Karpas-422 (cell line): Measurements from ENCODE around the gene HIGD1B. TPM values are rescaled to one million over a fixed set of nuclear protein-coding genes. Genes with fewer than 3 reads are reported as not detected.
"Not testable (repeated sequence)": the region's sequence is repeated elsewhere in the genome, so short reads cannot be mapped to it uniquely, and the experiment has no call there.

ENCODE experiments used
- DNase-seq: peaks from one replicate; pipeline ENCODE4 v3.0.0-alpha.2; 2015
- H2AFZ ChIP-seq: fragments of 200-600 bp; sonication (generic); 2 replicates; pipeline ENCODE4 v1.6.1; 2014; ENCODE audit warnings: antibody characterized with exemption, low read length, mixed read lengths
- H3K27ac ChIP-seq: fragments of 200-600 bp; sonication (generic); 2 replicates; pipeline ENCODE4 v1.5.1; 2014; ENCODE audit warnings: mild to moderate bottlenecking, low read length, moderate library complexity
- H3K27me3 ChIP-seq: fragments of 200-600 bp; sonication (generic); 2 replicates; pipeline ENCODE4 v1.6.1; 2014; ENCODE audit warnings: low read length, mixed read lengths
- H3K36me3 ChIP-seq: fragments of 200-600 bp; sonication (generic); 2 replicates; pipeline ENCODE4 v1.6.1; 2014; ENCODE audit warnings: low read length, mixed read lengths; ENCODE audit not compliant: insufficient read depth
- H3K4me1 ChIP-seq: fragments of 200-600 bp; sonication (generic); 2 replicates; pipeline ENCODE4 v1.6.1; 2014; ENCODE audit warnings: mild to moderate bottlenecking, low read length, mixed read lengths
- H3K4me2 ChIP-seq: fragments of 200-600 bp; sonication (generic); 2 replicates; pipeline ENCODE4 v1.6.1; 2014; ENCODE audit warnings: low read length, low read depth, mild to moderate bottlenecking; ENCODE audit not compliant: poor library complexity, severe bottlenecking
- H3K4me3 ChIP-seq: fragments of 200-600 bp; sonication (generic); 2 replicates; pipeline ENCODE4 v1.5.1; 2014; ENCODE audit warnings: mild to moderate bottlenecking, antibody characterized with exemption, low read length, mixed read lengths
- H3K79me2 ChIP-seq: fragments of 200-600 bp; sonication (generic); 2 replicates; pipeline ENCODE4 v1.6.1; 2014; ENCODE audit warnings: mild to moderate bottlenecking, low read length, mixed read lengths
- H3K9ac ChIP-seq: fragments of 200-600 bp; sonication (generic); 2 replicates; pipeline ENCODE4 v1.6.0; 2014; ENCODE audit warnings: low read length
- H3K9me2 ChIP-seq: fragments of 200-600 bp; sonication (generic), shearing (Covaris generic); replicated peaks from 2 replicates; pipeline ENCODE4 v1.6.0; 2014; ENCODE audit warnings: mild to moderate bottlenecking, low read length, moderate library complexity; ENCODE audit not compliant: insufficient read depth
- H3K9me3 ChIP-seq: fragments of 300-700, 200-600 bp; sonication (generic); 2 replicates; pipeline ENCODE4 v1.6.1; 2014; ENCODE audit warnings: low read length, mixed read lengths
- H4K20me1 ChIP-seq: fragments of 200-600 bp; sonication (generic); 2 replicates; pipeline ENCODE4 v1.6.1; 2014; ENCODE audit warnings: mild to moderate bottlenecking, antibody characterized with exemption, low read length, low read depth; ENCODE audit not compliant: insufficient read depth
- total RNA-seq: library from RNA; depleted of rRNA; stranded (reverse); fragments of >200 nt; shearing (Covaris generic); gene quantifications from 2 replicates; pipeline ENCODE4 v1.2.3, GENCODE V29; 2014; ENCODE audit warnings: low replicate concordance; rRNA removed

HIGD1B gene
- not detected in 2 replicates for total RNA-seq

DNA sequence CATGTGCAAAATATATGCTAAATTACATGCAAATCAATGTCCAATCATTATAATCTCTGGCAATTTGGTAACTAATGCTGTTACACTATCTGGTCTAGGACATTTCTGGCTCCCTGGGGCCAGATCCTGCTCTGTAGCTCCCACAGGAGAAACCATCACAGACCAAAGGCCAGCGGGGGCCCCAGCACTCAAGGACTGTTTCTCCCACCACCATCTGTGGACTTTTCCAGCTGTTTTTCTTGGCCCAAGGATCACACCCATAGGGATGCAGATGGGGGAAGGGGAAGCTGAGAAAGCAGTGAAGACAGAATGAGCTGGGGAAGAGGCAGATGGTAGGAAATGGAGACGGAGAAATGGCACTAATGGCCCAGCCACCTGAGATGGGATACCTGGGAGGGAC, at the start of gene HIGD1B:
HIGD1B (plus strand) TSS at position 298 of the 400 bp plus-strand sequence. CDS start 270 bp downstream, outside the sequence.
- no peak for DNase-seq
- Histone ChIP-seq H3K9me2 (no peaks in the 10 kb centered on the region), H2AFZ (no peak within 1 kb of the TSS), H3K9ac (no peak within 1 kb of the TSS), H3K36me3 (peaks cover 11% of the 10 kb centered on the region; the same call in 1 of the 2 replicates), H3K79me2 (no peaks in the 10 kb centered on the region), H4K20me1 (0 out of 2 replicates have a peak, but pooled peaks cover 3% of the 10 kb centered on the region), H3K4me2 (no peak within 1 kb of the TSS), H3K4me3 (no peak within 1 kb of the TSS), H3K27me3 (no peaks in the 10 kb centered on the region), H3K9me3 (no peaks in the 10 kb centered on the region), H3K4me1 (no peaks in the 10 kb centered on the region), H3K27ac (no peak within 1 kb of the TSS)

DNA sequence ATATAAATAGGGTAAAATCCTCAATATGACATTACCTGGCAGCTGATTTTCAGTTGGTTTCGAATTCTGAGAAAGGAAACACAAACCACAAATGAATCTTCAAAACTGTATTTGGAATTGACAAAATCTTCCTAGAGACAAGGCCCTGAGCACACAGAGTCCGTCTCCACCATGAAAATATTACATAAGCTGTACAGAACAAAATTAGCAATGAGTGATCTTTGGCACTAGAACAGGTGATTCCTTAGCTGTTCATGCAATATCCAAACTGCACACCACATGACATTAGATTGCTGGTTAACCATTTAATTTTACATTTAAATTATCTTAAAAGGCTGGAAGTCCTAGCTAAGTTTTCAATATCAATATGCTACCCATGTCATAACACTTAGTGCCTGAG, 49.3 kb upstream of the HIGD1B start:
- no peaks in the 10 kb centered on the region for H3K9me3 ChIP-seq
- no peak for DNase-seq
- no peaks in the 10 kb centered on the region for H3K36me3 ChIP-seq
- no peaks in the 10 kb centered on the region for H3K79me2 ChIP-seq
- H4K20me1 ChIP-seq = no peaks in the 10 kb centered on the region
- H3K27ac ChIP-seq = no peak overlapping the region
- no peak overlapping the region for H3K4me2 ChIP-seq
- H3K4me3 ChIP-seq = no peak overlapping the region
- H3K27me3 ChIP-seq = no peaks in the 10 kb centered on the region
- H3K9me2 ChIP-seq = no peaks in the 10 kb centered on the region
- no peaks in the 10 kb centered on the region for H3K4me1 ChIP-seq
- no peak overlapping the region for H2AFZ ChIP-seq
- no peak overlapping the region for H3K9ac ChIP-seq

DNA sequence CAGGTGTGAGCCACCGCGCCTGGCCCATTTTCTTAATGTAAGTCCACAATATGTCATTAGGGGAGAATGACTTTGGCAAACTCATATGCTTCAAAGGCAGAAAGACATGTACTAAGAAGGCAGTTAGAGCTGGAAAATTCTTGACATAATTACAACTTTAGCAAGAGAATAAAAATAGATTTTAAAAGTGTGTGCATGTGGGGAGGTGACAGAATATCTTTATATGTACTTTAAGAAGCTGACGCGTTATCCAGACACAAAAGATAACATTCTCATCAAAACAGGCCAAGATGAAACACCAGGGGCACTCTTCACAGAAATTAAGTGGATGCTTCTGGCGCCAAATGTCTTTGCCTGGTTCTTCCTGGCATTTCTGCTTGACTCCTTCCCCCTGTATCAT, 45.8 kb upstream of the HIGD1B start:
- Histone ChIP-seq H3K27ac (no peak overlapping the region), H3K4me3 (no peak overlapping the region), H2AFZ (no peak overlapping the region), H3K27me3 (no peaks in the 10 kb centered on the region), H3K9ac (no peak overlapping the region), H4K20me1 (no peaks in the 10 kb centered on the region), H3K36me3 (no peaks in the 10 kb centered on the region), H3K4me2 (no peak overlapping the region), H3K9me3 (no peaks in the 10 kb centered on the region), H3K9me2 (no peaks in the 10 kb centered on the region), H3K4me1 (no peaks in the 10 kb centered on the region), H3K79me2 (no peaks in the 10 kb centered on the region)
- DNase-seq = no peak

DNA sequence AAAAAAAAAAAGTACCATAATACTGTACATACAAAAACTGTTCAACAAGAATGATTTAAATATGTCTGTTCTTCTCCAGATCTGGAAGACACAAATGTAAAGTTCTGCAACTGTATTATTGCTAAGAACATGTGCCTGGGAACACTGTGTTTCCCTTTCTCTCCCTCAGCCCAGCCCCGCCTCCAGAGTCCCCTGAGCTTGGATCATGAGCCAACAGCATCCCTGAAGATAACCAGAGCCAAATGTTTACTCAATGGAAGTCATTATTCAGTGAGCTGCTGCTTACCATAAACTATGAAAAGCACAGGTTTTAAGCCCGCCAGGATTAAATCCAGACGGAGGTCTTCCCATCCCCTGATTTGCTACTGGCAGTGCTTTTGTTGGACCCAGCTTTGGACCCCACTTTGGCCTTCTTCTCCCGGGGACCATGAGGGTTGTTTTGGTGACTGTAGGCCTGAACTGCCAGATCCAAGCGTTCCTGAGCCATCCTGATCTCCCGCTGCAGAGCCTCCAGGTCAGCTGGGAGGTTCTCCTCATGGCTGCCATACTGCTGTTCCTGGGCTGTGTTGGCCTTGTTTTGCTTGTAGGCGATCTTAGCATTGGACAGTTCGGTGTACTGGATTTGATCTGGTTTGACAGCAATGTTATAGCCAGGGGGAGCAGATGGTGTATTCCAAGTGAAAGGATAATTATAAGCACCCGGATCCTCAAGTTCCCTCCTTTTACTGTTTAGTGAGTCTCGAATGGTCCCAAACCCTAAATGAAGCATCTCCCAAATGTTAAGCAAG, 43.2 kb upstream of the HIGD1B start:
- Histone ChIP-seq H3K79me2 (no peaks in the 10 kb centered on the region), H3K27me3 (no peaks in the 10 kb centered on the region), H3K4me3 (no peak overlapping the region), H3K4me1 (no peaks in the 10 kb centered on the region), H3K27ac (no peak overlapping the region), H3K9me2 (no peaks in the 10 kb centered on the region), H2AFZ (no peak overlapping the region), H3K4me2 (no peak overlapping the region), H4K20me1 (no peaks in the 10 kb centered on the region), H3K9me3 (no peaks in the 10 kb centered on the region), H3K36me3 (no peaks in the 10 kb centered on the region), H3K9ac (no peak overlapping the region)
- no peak for DNase-seq

DNA sequence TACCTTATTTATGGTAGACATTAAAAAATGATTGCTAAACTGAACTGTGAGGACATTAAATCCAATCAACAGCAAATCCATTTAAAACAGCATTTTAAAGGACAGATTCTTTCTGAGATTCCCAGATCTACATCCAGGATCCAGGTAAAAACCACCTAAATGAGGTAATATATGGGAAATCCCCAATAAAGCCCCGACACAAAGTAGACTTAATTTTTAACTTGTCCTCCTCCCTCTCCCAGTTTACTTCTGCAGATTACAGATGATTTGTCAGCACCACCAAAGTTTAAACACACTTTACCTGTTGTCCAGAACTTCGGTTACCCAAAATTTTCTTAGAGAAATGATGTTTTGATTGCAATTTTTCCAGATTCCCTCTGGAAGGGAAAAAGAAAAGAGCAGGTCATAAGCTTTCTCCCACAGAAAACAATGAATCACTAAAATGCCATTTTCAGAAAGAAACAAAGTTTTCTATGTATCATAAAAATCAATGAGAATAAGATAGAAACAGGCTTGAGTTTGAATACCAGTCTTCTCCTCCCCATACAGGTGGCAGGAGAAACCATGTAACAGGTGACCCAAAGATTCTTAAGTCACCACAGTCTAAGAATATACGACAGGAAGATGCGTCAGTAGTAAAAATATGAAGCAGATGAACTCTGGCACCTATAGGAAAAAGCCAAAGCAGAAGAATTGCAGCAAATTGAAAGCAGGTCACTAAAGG, 40.4 kb upstream of the HIGD1B start:
- no peak overlapping the region for H2AFZ ChIP-seq
- H3K9ac ChIP-seq = no peak overlapping the region
- H3K4me2 ChIP-seq = no peak overlapping the region
- H3K27me3 ChIP-seq = no peaks in the 10 kb centered on the region
- no peaks in the 10 kb centered on the region for H3K4me1 ChIP-seq
- no peak for DNase-seq
- no peak overlapping the region for H3K27ac ChIP-seq
- H4K20me1 ChIP-seq = no peaks in the 10 kb centered on the region
- H3K9me2 ChIP-seq = no peaks in the 10 kb centered on the region
- H3K9me3 ChIP-seq = no peaks in the 10 kb centered on the region
- no peaks in the 10 kb centered on the region for H3K79me2 ChIP-seq
- H3K36me3 ChIP-seq = no peaks in the 10 kb centered on the region
- H3K4me3 ChIP-seq = no peak overlapping the region

DNA sequence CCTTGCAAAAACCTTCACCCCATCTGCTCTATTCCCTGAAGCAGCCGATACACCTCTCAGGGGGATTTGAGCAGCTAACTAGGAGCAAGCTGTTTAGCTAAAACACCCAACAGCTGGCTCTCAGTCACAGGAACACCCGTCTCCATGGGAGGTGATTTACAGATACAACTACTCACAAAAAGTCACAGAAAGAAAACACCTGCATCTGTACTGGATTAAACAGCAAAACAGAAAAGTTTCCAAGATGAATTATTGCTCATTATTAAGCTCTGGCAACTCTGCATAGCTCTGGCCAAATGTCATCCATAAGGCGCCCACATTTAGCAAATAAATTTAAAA, 39.9 kb upstream of the HIGD1B start:
- Histone ChIP-seq H3K9me2 (no peaks in the 10 kb centered on the region), H3K36me3 (no peaks in the 10 kb centered on the region), H4K20me1 (no peaks in the 10 kb centered on the region), H3K4me1 (no peaks in the 10 kb centered on the region), H3K4me2 (no peak overlapping the region), H3K9me3 (no peaks in the 10 kb centered on the region), H2AFZ (no peak overlapping the region), H3K27ac (no peak overlapping the region), H3K27me3 (no peaks in the 10 kb centered on the region), H3K4me3 (no peak overlapping the region), H3K9ac (no peak overlapping the region), H3K79me2 (no peaks in the 10 kb centered on the region)
- DNase-seq = no peak

DNA sequence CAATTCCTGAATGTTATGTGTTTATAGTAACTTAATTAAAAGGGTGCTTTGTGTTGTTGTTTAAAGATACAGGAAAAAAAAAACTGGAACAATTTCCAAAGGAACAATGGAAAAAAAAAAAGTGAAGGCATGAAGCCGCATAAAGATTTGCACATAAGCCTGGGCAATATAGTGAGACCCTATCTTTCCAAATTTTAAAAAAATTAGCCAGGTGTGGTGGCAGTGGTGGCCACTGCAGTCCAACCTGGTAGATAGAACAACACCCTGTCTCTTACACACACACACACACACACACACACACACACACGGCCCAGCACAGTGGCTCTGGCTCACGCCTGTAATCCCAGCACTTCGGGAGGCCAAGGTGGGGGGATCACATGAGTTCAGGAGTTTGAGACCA, 39.5 kb upstream of the HIGD1B start:
- no peaks in the 10 kb centered on the region for H3K36me3 ChIP-seq
- H4K20me1 ChIP-seq = no peaks in the 10 kb centered on the region
- DNase-seq = no peak
- H3K4me1 ChIP-seq = no peaks in the 10 kb centered on the region
- no peaks in the 10 kb centered on the region for H3K27me3 ChIP-seq
- H3K9me2 ChIP-seq = no peaks in the 10 kb centered on the region
- H3K27ac ChIP-seq = no peak overlapping the region
- no peak overlapping the region for H3K4me2 ChIP-seq
- H3K4me3 ChIP-seq = no peak overlapping the region
- no peaks in the 10 kb centered on the region for H3K9me3 ChIP-seq
- H3K9ac ChIP-seq = no peak overlapping the region
- no peaks in the 10 kb centered on the region for H3K79me2 ChIP-seq
- H2AFZ ChIP-seq = no peak overlapping the region

DNA sequence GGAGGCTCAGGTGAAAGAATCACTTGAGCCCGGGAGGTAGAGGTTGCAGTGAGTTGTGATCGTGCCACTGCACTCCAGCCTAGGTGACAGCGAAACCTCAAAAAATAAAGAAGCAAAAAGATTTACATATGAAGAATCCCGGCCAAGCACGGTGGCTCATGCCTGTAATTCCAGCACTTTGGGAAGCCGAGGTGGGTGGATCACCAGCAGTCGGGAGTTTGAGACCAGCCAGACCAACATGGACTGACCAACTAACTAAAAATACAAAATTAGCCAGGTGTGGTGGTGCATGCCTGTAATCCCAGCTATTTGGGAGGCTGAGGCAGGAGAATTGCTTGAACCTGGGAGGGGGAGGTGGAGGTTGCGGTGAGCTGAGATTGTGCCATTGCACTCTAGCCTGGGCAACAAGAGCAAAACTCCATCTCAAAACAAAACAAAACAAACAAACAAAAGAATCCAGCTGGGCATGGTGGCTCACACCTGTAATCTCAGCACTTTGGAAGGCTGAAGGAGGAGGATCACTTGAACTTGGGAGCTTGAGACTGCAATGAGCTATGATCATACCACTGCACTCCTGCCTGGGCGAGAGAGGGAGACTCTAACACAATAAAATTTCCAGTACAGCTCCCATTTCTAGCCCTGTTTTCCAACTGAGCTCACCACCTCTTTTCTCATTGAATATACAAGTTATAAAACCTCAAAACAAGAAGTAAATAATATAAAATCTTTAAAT, 38.9 kb upstream of the HIGD1B start:
- not testable (repeated sequence) for H3K27me3 ChIP-seq, H3K4me2 ChIP-seq, H3K36me3 ChIP-seq, H3K79me2 ChIP-seq, H3K9me3 ChIP-seq, H3K4me1 ChIP-seq, H3K9ac ChIP-seq, H3K4me3 ChIP-seq, H2AFZ ChIP-seq, H3K9me2 ChIP-seq, H3K27ac ChIP-seq, H4K20me1 ChIP-seq, DNase-seq
